ENCODE measurements around the gene CARNS1.

- TF ChIP-seq, protein P1, sequence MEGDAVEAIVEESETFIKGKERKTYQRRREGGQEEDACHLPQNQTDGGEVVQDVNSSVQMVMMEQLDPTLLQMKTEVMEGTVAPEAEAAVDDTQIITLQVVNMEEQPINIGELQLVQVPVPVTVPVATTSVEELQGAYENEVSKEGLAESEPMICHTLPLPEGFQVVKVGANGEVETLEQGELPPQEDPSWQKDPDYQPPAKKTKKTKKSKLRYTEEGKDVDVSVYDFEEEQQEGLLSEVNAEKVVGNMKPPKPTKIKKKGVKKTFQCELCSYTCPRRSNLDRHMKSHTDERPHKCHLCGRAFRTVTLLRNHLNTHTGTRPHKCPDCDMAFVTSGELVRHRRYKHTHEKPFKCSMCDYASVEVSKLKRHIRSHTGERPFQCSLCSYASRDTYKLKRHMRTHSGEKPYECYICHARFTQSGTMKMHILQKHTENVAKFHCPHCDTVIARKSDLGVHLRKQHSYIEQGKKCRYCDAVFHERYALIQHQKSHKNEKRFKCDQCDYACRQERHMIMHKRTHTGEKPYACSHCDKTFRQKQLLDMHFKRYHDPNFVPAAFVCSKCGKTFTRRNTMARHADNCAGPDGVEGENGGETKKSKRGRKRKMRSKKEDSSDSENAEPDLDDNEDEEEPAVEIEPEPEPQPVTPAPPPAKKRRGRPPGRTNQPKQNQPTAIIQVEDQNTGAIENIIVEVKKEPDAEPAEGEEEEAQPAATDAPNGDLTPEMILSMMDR (conservative IDR thresholded peaks at IDR 0.05; ENCODE audit: low read depth, low read length): no peak
- TF ChIP-seq EZH2 (IDR thresholded peaks at IDR 0.05; ENCODE audit: borderline replicate concordance, low read depth, low read length, poor library complexity, severe bottlenecking): no peak
Observed at GRCh38 chr11:67442504-67443404, 27.3 kb downstream of the CARNS1 start.

All from A673 (cell line).